GM12892 (cell line): ENCODE results near the gene PRDM16.

Source experiments
- POLR2A ChIP-seq: IDR thresholded peaks from 2 replicates; pipeline ENCODE4 v1.6.1; 2011; ENCODE audit warnings: low read depth, low read length, control low read depth
- POLR2AphosphoS5 ChIP-seq: IDR thresholded peaks from 2 replicates; pipeline ENCODE4 v1.6.1; 2011; ENCODE audit warnings: low read depth, low read length, control low read depth

- no peak for TF ChIP-seq POLR2AphosphoS5
- no peak for TF ChIP-seq POLR2A
Measured at GRCh38 chr1:3127738-3128137, 58.7 kb downstream of the PRDM16 start.
